DND-41 (cell line): Measurements from ENCODE around the gene GATAD2B.

Experiments used
- ATAC-seq: fragments of 200-7000 bp; cut with Tn5 transposase; 3 replicates; pipeline ENCODE4 v1.9.1; 2021; ENCODE audit warnings: low read depth; ENCODE audit not compliant: insufficient read depth
- DNase-seq: peaks from one replicate; pipeline ENCODE4 v3.0.0-alpha.2; 2020
- H2AFZ ChIP-seq: 2 replicates; pipeline ENCODE4 v1.6.0; 2012; ENCODE audit warnings: low read depth, low read length
- H3K27ac ChIP-seq: 2 replicates; pipeline ENCODE4 v1.5.1; 2012; ENCODE audit warnings: low read length, inconsistent platforms
- H3K27me3 ChIP-seq: fragments of 200-600 bp; sonication (generic); 2 replicates; pipeline ENCODE4 v1.6.0; 2012; ENCODE audit warnings: low read length, mild to moderate bottlenecking, inconsistent platforms; ENCODE audit not compliant: insufficient read depth, poor library complexity
- H3K36me3 ChIP-seq: 2 replicates; pipeline ENCODE4 v1.5.1; 2012; ENCODE audit warnings: low read length, inconsistent platforms; ENCODE audit not compliant: insufficient read depth
- H3K4me1 ChIP-seq: 2 replicates; pipeline ENCODE4 v1.5.1; 2012; ENCODE audit warnings: mild to moderate bottlenecking, low read length; ENCODE audit not compliant: insufficient read depth
- H3K4me2 ChIP-seq: 2 replicates; pipeline ENCODE4 v1.6.0; 2012; ENCODE audit warnings: mild to moderate bottlenecking, moderate library complexity, low read length, inconsistent platforms; ENCODE audit not compliant: insufficient read depth
- H3K4me3 ChIP-seq, 2 experiments: fragments of 200-600 bp in 1 of 2; shearing (Covaris generic) in 1 of 2; 2 replicates each; pipeline ENCODE4 v1.5.1; 2012 to 2016; ENCODE audit warnings: inconsistent platforms in 2 of 2, low read length in 2 of 2, mild to moderate bottlenecking in 2 of 2, low read depth in 1 of 2, moderate library complexity in 1 of 2
- H3K79me2 ChIP-seq: 2 replicates; pipeline ENCODE4 v1.6.0; 2012; ENCODE audit warnings: low read length, inconsistent platforms; ENCODE audit not compliant: insufficient read depth
- H3K9ac ChIP-seq: 2 replicates; pipeline ENCODE4 v1.6.0; 2012; ENCODE audit warnings: low read depth, mild to moderate bottlenecking, inconsistent platforms, low read length, moderate library complexity
- H3K9me3 ChIP-seq: 2 replicates; pipeline ENCODE4 v1.5.1; 2012; ENCODE audit warnings: low read length, moderate library complexity, mild to moderate bottlenecking, inconsistent platforms; ENCODE audit not compliant: insufficient read depth, severe bottlenecking
- H4K20me1 ChIP-seq: 2 replicates; pipeline ENCODE4 v1.6.0; 2012; ENCODE audit warnings: low read length; ENCODE audit not compliant: insufficient read depth
- CTCF ChIP-seq: IDR thresholded peaks from 2 replicates; pipeline ENCODE4 v1.5.1; 2012; ENCODE audit warnings: borderline replicate concordance, low read length, moderate library complexity, mild to moderate bottlenecking; ENCODE audit not compliant: poor library complexity, severe bottlenecking; ENCODE audit errors: extremely low read depth
- EZH2 ChIP-seq: IDR thresholded peaks from 3 replicates; pipeline ENCODE4 v1.6.1; 2012; ENCODE audit warnings: borderline replicate concordance, low read depth, mild to moderate bottlenecking, moderate library complexity, low read length, inconsistent platforms; ENCODE audit not compliant: severe bottlenecking

The GATAD2B gene

GRCh38 chr1:153803470-153804056 lies 119.2 kb downstream of the GATAD2B start:
- no peaks in the 10 kb centered on the region for H3K79me2 ChIP-seq
- no peaks in the 10 kb centered on the region for H3K4me1 ChIP-seq
- H3K4me3 ChIP-seq = no peak overlapping the region
- H3K9ac ChIP-seq = no peak overlapping the region
- H3K36me3 ChIP-seq = peaks cover 20% of the 10 kb centered on the region
- no peaks in the 10 kb centered on the region for H3K27me3 ChIP-seq
- DNase-seq = no peak
- TF ChIP-seq EZH2 (no peak), CTCF (no peak)
- H3K9me3 ChIP-seq = no peaks in the 10 kb centered on the region
- H3K27ac ChIP-seq = no peak overlapping the region
- H2AFZ ChIP-seq = no peak overlapping the region
- H3K4me2 ChIP-seq = no peak overlapping the region
- H4K20me1 ChIP-seq = no peaks in the 10 kb centered on the region; the same call in 1 of the 2 replicates
- no peak for ATAC-seq

GRCh38 chr1:153801786-153802697 lies 120.7 kb downstream of the GATAD2B start:
- Histone ChIP-seq H3K9me3 (no peaks in the 10 kb centered on the region), H3K4me2 (no peak overlapping the region), H3K27ac (no peak overlapping the region), H3K79me2 (no peaks in the 10 kb centered on the region), H3K9ac (no peak overlapping the region), H4K20me1 (no peaks in the 10 kb centered on the region; the same call in 1 of the 2 replicates), H3K4me1 (no peaks in the 10 kb centered on the region), H3K4me3 (no peak overlapping the region), H2AFZ (no peak overlapping the region), H3K36me3 (peaks cover 6% of the 10 kb centered on the region), H3K27me3 (no peaks in the 10 kb centered on the region)
- TF ChIP-seq CTCF (no peak), EZH2 (no peak)
- no peak for ATAC-seq
- DNase-seq = no peak

- H3K4me2 ChIP-seq = no peak overlapping the region
Measured at GRCh38 chr1:153801028-153801625, 121.6 kb downstream of the GATAD2B start.

More at GRCh38 chr1:153801028-153801625, 121.6 kb downstream of the GATAD2B start:
- H3K9ac ChIP-seq = no peak overlapping the region
- no peaks in the 10 kb centered on the region for H3K79me2 ChIP-seq
- no peaks in the 10 kb centered on the region for H3K4me1 ChIP-seq
- TF ChIP-seq CTCF = no peak
- TF ChIP-seq EZH2 = no peak
- H3K27me3 ChIP-seq = no peaks in the 10 kb centered on the region
- H3K4me3 ChIP-seq = no peak overlapping the region
- ATAC-seq (no peak), DNase-seq (no peak)
- no peak overlapping the region for H2AFZ ChIP-seq
- no peaks in the 10 kb centered on the region for H3K9me3 ChIP-seq
- no peaks in the 10 kb centered on the region; the same call in 1 of the 2 replicates for H3K36me3 ChIP-seq
- no peak overlapping the region for H3K27ac ChIP-seq
- H4K20me1 ChIP-seq = no peaks in the 10 kb centered on the region; the same call in 1 of the 2 replicates
